Fibroblast of lung (primary cell): ENCODE measurements around the gene PTPRA.

Experiments used
- CTCF ChIP-seq, 2 donors: IDR thresholded peaks in 1 of 2; conservative IDR thresholded peaks in 1 of 2; 1 replicate in 1 of 2; 2 replicates in 1 of 2; pipeline ENCODE4 v1.5.1; 2011 to 2012; ENCODE audit warnings: low read length in 2 of 2, control low read depth in 1 of 2, inconsistent platforms in 1 of 2, low read depth in 1 of 2, mild to moderate bottlenecking in 1 of 2
- EZH2 ChIP-seq: IDR thresholded peaks from 2 replicates; pipeline ENCODE4 v1.5.1; 2012; ENCODE audit warnings: low read length, control low read depth, mild to moderate bottlenecking; ENCODE audit errors: missing control alignments

GRCh38 chr20:3051385-3052019 is 178.2 kb downstream of the PTPRA start:
- TF ChIP-seq CTCF (conservative IDR thresholded peaks at IDR 0.05 in 1 of 2, IDR thresholded peaks at IDR 0.05 in 1 of 2; ENCODE audit: low read depth in 1 of 2, low read length in 2 of 2) (no peak), EZH2 (no peak)
